IMR-90 (cell line): ENCODE data around the gene KIF18B.

ENCODE experiments used
- MAFK ChIP-seq: IDR thresholded peaks from 2 replicates; pipeline ENCODE4 v1.6.1; 2012; ENCODE audit warnings: low read depth, low read length, improper control_type of control experiment
- NFE2L2 ChIP-seq: fragments of 150-350 bp; IDR thresholded peaks from 2 replicates; pipeline ENCODE4 v1.6.1; 2016; ENCODE audit warnings: low read depth, mild to moderate bottlenecking, low read length
- POLR2A ChIP-seq: IDR thresholded peaks from 2 replicates; pipeline ENCODE4 v1.6.1; 2012; ENCODE audit warnings: mild to moderate bottlenecking, low read depth, low read length
- TF ChIP-seq, protein P1 (sequence below): conservative IDR thresholded peaks from 2 replicates; pipeline ENCODE4 v1.5.1; 2012; ENCODE audit warnings: mild to moderate bottlenecking, low read depth, low read length, improper control_type of control experiment

DNA sequence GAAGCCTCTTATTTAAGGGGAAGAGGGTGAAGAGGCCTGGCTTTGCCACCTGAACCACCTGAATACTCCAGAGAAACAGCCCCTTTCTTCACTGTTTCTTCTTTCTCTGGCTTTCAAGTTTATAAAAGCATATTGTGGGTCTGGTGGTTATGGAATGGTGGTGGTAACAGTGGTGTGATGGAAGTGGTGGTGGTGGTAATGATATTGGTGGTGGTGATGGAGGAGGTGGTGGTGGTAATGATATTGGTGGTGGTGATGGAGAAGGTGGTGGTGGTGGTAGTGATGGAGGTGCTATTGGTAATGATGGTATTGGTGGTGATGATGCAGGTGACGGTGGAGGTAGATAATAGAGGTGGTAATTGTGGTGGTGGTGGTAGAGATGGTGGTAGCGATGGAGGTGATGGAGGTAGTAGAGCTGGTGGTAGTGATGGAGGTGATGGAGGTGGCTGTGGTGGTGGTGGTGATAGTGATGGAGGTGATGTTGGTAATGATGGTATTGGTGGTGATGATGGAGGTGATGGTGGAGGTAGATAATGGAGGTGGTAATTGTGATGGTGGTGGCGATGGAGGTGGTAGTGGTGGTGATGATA, 34.6 kb upstream of the KIF18B start:
- TF ChIP-seq NFE2L2: no peak
- TF ChIP-seq, protein P1, sequence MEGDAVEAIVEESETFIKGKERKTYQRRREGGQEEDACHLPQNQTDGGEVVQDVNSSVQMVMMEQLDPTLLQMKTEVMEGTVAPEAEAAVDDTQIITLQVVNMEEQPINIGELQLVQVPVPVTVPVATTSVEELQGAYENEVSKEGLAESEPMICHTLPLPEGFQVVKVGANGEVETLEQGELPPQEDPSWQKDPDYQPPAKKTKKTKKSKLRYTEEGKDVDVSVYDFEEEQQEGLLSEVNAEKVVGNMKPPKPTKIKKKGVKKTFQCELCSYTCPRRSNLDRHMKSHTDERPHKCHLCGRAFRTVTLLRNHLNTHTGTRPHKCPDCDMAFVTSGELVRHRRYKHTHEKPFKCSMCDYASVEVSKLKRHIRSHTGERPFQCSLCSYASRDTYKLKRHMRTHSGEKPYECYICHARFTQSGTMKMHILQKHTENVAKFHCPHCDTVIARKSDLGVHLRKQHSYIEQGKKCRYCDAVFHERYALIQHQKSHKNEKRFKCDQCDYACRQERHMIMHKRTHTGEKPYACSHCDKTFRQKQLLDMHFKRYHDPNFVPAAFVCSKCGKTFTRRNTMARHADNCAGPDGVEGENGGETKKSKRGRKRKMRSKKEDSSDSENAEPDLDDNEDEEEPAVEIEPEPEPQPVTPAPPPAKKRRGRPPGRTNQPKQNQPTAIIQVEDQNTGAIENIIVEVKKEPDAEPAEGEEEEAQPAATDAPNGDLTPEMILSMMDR: no peak
- TF ChIP-seq POLR2A: no peak
- TF ChIP-seq MAFK: no peak
